ENCODE results near the gene PIP5K1A. TPM values are rescaled to one million over a fixed set of nuclear protein-coding genes. Genes with fewer than 3 reads are reported as not detected.

Gene PIP5K1A
- total and polyA plus RNA-seq, 9 of the 15 experiments (the other 6 are each of a cell fraction or from before 2014, with no cell fraction given) = 1.9 to 42.4 (median 18.8) TPM

DNA sequence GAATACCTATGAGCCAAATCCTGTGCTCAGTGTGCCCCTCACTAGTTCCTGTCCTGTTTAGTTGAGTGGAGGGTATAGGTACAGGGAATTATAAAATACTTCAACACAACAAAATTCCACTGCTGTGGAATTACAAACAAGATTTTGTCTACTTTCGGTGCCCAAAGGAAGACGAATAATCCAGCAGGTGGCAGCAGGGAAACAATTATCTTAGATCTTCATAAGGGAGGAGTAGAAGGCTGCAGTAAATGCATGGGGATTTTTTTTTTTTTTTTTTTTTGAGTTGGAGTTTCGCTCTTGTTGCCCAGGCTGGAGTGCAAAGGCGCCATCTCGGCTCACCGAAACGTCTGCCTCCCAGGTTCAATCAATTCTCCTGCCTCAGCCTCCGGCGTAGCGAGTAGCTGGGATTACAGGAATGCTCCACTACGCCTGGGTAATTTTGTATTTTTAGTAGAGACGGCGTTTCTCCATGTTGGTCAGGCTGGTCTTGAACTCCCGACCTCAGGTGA is 2.0 kb upstream of the PIP5K1A start (continued):
- TF ChIP-seq, protein P1, sequence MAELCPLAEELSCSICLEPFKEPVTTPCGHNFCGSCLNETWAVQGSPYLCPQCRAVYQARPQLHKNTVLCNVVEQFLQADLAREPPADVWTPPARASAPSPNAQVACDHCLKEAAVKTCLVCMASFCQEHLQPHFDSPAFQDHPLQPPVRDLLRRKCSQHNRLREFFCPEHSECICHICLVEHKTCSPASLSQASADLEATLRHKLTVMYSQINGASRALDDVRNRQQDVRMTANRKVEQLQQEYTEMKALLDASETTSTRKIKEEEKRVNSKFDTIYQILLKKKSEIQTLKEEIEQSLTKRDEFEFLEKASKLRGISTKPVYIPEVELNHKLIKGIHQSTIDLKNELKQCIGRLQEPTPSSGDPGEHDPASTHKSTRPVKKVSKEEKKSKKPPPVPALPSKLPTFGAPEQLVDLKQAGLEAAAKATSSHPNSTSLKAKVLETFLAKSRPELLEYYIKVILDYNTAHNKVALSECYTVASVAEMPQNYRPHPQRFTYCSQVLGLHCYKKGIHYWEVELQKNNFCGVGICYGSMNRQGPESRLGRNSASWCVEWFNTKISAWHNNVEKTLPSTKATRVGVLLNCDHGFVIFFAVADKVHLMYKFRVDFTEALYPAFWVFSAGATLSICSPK (IDR thresholded peaks at IDR 0.05; ENCODE audit: borderline replicate concordance) = no peak
- TF ChIP-seq CBX8 (IDR thresholded peaks at IDR 0.05; ENCODE audit: borderline replicate concordance, extremely low read depth, low read depth, low read length, poor library complexity, severe bottlenecking) (no peak), KDM1A (IDR thresholded peaks at IDR 0.05) (no peak), CCNT2 (IDR thresholded peaks at IDR 0.05; ENCODE audit: borderline replicate concordance, extremely low read depth, insufficient read length, low read depth, low read length) (no peak), YY1 (IDR thresholded peaks at IDR 0.05; ENCODE audit: borderline replicate concordance in 1 of 3, control insufficient read depth in 1 of 3, extremely low read depth in 1 of 3, insufficient read depth in 3 of 3, insufficient read length in 1 of 3, insufficient replicate concordance in 2 of 3, low read depth in 1 of 3, low read length in 2 of 3) (no peak), RAD51 (IDR thresholded peaks at IDR 0.05; ENCODE audit: borderline replicate concordance, low read depth) (no peak), KDM4B (IDR thresholded peaks at IDR 0.05; ENCODE audit: borderline replicate concordance in 2 of 2, low read depth in 1 of 2) (no peak), TFAM (CRISPR knock-in tag; conservative IDR thresholded peaks at IDR 0.05) (no peak), GABPB1 (CRISPR knock-in tag; IDR thresholded peaks at IDR 0.05) (no peak), ZNF589 (CRISPR knock-in tag; IDR thresholded peaks at IDR 0.05; ENCODE audit: low read depth) (no peak), TEAD1 (CRISPR knock-in tag; IDR thresholded peaks at IDR 0.05) (no peak), IRF9 (tag; IDR thresholded peaks at IDR 0.05) (no peak), ZNF592 (IDR thresholded peaks at IDR 0.05) (no peak), HNRNPUL1 (IDR thresholded peaks at IDR 0.05; ENCODE audit: low read length) (no peak), BMI1 (IDR thresholded peaks at IDR 0.05; ENCODE audit: low read length) (no peak), MEF2D (tag; conservative IDR thresholded peaks at IDR 0.05; ENCODE audit: low read depth) (no peak), ZNF584 (CRISPR knock-in tag; IDR thresholded peaks at IDR 0.05; ENCODE audit: low read depth) (no peak), POLR2AphosphoS5 (IDR thresholded peaks at IDR 0.05; ENCODE audit: control insufficient read depth, insufficient read depth, low read depth, low read length) (no peak)

Measured in K562 (cell line).